ENCODE results near the gene MRPL1.

GRCh38 chr4:77963004-77963403 is 100.4 kb downstream of the MRPL1 start:
- TF ChIP-seq, protein P1, sequence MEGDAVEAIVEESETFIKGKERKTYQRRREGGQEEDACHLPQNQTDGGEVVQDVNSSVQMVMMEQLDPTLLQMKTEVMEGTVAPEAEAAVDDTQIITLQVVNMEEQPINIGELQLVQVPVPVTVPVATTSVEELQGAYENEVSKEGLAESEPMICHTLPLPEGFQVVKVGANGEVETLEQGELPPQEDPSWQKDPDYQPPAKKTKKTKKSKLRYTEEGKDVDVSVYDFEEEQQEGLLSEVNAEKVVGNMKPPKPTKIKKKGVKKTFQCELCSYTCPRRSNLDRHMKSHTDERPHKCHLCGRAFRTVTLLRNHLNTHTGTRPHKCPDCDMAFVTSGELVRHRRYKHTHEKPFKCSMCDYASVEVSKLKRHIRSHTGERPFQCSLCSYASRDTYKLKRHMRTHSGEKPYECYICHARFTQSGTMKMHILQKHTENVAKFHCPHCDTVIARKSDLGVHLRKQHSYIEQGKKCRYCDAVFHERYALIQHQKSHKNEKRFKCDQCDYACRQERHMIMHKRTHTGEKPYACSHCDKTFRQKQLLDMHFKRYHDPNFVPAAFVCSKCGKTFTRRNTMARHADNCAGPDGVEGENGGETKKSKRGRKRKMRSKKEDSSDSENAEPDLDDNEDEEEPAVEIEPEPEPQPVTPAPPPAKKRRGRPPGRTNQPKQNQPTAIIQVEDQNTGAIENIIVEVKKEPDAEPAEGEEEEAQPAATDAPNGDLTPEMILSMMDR (IDR thresholded peaks at IDR 0.05; ENCODE audit: low read depth, low read length, missing input control): no peak
- TF ChIP-seq GABPA (IDR thresholded peaks at IDR 0.05 in 1 of 2, conservative IDR thresholded peaks at IDR 0.05 in 1 of 2) (no peak), EGR1 (IDR thresholded peaks at IDR 0.05; ENCODE audit: low read depth in 2 of 2) (no peak), MAX (IDR thresholded peaks at IDR 0.05) (no peak), ZBTB33 (IDR thresholded peaks at IDR 0.05) (no peak), NR2F2 (IDR thresholded peaks at IDR 0.05) (no peak), SP1 (IDR thresholded peaks at IDR 0.05) (no peak), TAF1 (conservative IDR thresholded peaks at IDR 0.05) (no peak), YY1 (IDR thresholded peaks at IDR 0.05) (no peak)
- TF ChIP-seq, protein P2, sequence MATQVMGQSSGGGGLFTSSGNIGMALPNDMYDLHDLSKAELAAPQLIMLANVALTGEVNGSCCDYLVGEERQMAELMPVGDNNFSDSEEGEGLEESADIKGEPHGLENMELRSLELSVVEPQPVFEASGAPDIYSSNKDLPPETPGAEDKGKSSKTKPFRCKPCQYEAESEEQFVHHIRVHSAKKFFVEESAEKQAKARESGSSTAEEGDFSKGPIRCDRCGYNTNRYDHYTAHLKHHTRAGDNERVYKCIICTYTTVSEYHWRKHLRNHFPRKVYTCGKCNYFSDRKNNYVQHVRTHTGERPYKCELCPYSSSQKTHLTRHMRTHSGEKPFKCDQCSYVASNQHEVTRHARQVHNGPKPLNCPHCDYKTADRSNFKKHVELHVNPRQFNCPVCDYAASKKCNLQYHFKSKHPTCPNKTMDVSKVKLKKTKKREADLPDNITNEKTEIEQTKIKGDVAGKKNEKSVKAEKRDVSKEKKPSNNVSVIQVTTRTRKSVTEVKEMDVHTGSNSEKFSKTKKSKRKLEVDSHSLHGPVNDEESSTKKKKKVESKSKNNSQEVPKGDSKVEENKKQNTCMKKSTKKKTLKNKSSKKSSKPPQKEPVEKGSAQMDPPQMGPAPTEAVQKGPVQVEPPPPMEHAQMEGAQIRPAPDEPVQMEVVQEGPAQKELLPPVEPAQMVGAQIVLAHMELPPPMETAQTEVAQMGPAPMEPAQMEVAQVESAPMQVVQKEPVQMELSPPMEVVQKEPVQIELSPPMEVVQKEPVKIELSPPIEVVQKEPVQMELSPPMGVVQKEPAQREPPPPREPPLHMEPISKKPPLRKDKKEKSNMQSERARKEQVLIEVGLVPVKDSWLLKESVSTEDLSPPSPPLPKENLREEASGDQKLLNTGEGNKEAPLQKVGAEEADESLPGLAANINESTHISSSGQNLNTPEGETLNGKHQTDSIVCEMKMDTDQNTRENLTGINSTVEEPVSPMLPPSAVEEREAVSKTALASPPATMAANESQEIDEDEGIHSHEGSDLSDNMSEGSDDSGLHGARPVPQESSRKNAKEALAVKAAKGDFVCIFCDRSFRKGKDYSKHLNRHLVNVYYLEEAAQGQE (IDR thresholded peaks at IDR 0.05): no peak
